HFFc6 (cell line): ENCODE measurements around the gene CCDC149. TPM values are rescaled to one million over a fixed set of nuclear protein-coding genes. Genes with fewer than 3 reads are reported as not detected.
A peak's percentile ranks its signal among the peaks of the same experiment; 100 is the strongest.

Experiments
- DNase-seq: peaks from one replicate; pipeline ENCODE4 v3.0.0-alpha.2; 2018
- H3K27ac Mint-ChIP-seq: 2 replicates; pipeline ENCODE4 v1.8.0; 2020; ENCODE audit warnings: mild to moderate bottlenecking, mixed read lengths
- H3K27me3 Mint-ChIP-seq: 2 replicates; pipeline ENCODE4 v1.8.0; 2021; ENCODE audit warnings: mild to moderate bottlenecking, moderate library complexity, mixed read lengths; ENCODE audit not compliant: insufficient read depth
- H3K36me3 Mint-ChIP-seq: 2 replicates; pipeline ENCODE4 v1.8.0; 2021; ENCODE audit warnings: low read depth, mixed read lengths
- H3K4me1 Mint-ChIP-seq: 2 replicates; pipeline ENCODE4 v1.8.0; 2020; ENCODE audit warnings: low read depth, mixed read lengths
- H3K4me3 Mint-ChIP-seq: 2 replicates; pipeline ENCODE4 v1.8.0; 2020; ENCODE audit warnings: mild to moderate bottlenecking, moderate library complexity, mixed read lengths
- H3K9me3 Mint-ChIP-seq: 2 replicates; pipeline ENCODE4 v1.8.0; 2020; ENCODE audit warnings: mild to moderate bottlenecking, mixed read lengths
- total RNA-seq, 6 experiments: library from RNA; stranded (reverse); fragmentation: NEBNext Ultra II Directional; extraction: Animal tissue kit (Norgen Biotek cat#: 25700); gene quantifications; 2 replicates in 1 of 6; 3 replicates in 5 of 6; pipeline ENCODE4 v1.2.3, GENCODE V29; 2021
- TF ChIP-seq, protein P1 (sequence below): fragments of 200-600 bp; sonication (generic); IDR thresholded peaks from 2 replicates; pipeline ENCODE4 v1.5.0; 2021; ENCODE audit warnings: antibody characterized with exemption, mild to moderate bottlenecking

Gene CCDC149
- total RNA-seq, 6 experiments from 2014 or later: 10.9 to 13.5 (median 12.9) TPM

DNA sequence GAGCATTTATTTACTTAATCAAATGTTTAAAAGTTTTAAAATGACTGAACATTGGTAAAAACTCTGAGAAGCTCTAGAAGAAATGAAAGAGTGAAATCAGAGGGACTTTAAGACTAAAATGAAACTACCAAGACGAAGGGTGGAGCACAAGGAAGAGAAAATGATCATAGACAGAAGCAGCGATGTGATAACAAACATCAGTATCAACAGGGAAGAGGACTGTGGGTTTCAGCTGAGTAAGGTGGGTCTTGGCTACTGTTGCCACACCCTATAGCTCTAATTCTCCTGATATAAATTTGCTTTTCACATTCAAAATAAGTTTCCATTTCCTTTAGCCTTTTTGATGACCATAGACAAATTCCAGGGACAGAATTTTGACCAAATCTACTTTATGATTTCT lies 99.1 kb downstream of the CCDC149 start:
- H3K27me3 Mint-ChIP-seq: no peaks in the 10 kb centered on the region; the same call in 1 of the 2 replicates
- H3K9me3 Mint-ChIP-seq: no peaks in the 10 kb centered on the region; the same call in 1 of the 2 replicates
- peaks cover 16% of the 10 kb centered on the region for H3K4me1 Mint-ChIP-seq
- no peak for DNase-seq
- no peak overlapping the region for H3K27ac Mint-ChIP-seq
- TF ChIP-seq, protein P1, sequence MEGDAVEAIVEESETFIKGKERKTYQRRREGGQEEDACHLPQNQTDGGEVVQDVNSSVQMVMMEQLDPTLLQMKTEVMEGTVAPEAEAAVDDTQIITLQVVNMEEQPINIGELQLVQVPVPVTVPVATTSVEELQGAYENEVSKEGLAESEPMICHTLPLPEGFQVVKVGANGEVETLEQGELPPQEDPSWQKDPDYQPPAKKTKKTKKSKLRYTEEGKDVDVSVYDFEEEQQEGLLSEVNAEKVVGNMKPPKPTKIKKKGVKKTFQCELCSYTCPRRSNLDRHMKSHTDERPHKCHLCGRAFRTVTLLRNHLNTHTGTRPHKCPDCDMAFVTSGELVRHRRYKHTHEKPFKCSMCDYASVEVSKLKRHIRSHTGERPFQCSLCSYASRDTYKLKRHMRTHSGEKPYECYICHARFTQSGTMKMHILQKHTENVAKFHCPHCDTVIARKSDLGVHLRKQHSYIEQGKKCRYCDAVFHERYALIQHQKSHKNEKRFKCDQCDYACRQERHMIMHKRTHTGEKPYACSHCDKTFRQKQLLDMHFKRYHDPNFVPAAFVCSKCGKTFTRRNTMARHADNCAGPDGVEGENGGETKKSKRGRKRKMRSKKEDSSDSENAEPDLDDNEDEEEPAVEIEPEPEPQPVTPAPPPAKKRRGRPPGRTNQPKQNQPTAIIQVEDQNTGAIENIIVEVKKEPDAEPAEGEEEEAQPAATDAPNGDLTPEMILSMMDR: no peak
- H3K36me3 Mint-ChIP-seq: peaks cover 23% of the 10 kb centered on the region
- no peak overlapping the region for H3K4me3 Mint-ChIP-seq

DNA sequence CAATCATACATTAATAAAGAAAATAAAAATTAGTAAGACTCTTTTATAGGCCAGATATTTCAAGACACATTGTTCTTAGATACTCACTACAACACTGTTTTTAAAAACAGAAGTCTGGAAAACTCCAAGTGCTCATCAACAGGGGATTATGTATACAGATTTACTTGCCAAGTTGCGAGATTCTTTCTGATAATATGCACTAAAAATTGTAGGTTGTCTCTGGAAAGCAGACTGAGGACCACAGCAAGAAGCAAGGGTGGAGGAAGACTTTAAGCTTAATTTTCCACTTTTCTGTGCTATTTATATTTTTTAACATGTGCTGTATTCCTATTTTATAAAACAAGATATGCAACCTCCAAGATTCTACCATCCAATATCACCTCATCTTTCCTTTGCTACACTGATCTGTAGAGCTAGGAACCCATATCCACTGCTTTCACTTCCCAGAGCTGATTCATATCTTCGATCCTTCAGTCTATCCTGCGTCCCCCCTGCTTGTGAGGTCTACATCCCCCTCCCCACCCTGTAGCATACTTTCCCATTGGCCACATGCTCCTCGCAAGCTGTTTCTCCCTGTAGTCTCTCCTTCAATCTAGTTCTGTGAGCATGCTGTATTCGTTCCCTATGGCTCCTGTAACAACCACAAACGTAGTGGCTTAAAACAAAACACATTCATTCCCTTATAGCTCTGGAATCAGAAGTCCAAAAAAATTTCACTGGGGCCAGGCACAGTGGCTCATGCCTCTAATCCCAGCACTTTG lies 101.8 kb downstream of the CCDC149 start:
- Mint-ChIP-seq H3K4me1 (peaks cover 16% of the 10 kb centered on the region), H3K27ac (no peak overlapping the region), H3K36me3 (peaks cover 22% of the 10 kb centered on the region), H3K9me3 (no peaks in the 10 kb centered on the region; the same call in 1 of the 2 replicates), H3K4me3 (no peak overlapping the region), H3K27me3 (no peaks in the 10 kb centered on the region)
- TF ChIP-seq, protein P1: no peak
- DNase-seq: no peak

DNA sequence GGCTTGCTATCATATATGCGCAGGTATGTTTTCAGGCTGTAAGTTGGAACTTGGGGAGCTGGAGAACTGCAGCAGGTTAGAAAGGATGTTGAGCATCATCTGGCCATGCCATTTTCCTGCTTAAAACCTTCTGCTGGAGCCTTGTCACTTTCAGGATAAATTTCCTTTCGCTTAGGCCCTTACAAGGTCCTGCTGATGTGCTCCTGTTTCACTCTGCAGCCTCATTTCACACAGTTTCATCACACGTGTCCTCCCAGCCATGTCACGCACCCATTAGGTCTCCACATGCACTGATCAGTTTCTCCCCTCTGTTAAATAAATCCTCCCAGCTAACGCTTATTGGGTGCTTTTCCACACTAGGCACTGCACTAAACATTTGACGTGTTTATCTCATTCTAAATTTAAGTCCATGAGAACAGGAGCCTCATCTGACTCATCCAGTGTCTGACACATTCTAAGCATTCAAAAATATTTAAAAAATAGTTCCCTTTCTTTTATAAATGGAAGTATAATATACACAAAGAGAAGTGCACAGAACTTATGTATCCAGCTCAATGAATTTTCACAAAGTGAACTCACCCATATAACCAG lies 102.9 kb downstream of the CCDC149 start:
- H3K9me3 Mint-ChIP-seq: no peaks in the 10 kb centered on the region; the same call in 1 of the 2 replicates
- no peak overlapping the region for H3K4me3 Mint-ChIP-seq
- H3K36me3 Mint-ChIP-seq: peaks cover 22% of the 10 kb centered on the region
- peak overlapping the region; percentile 41 for H3K27ac Mint-ChIP-seq
- no peaks in the 10 kb centered on the region for H3K27me3 Mint-ChIP-seq
- peak; percentile 41 for DNase-seq
- TF ChIP-seq, protein P1: no peak
- peaks cover 16% of the 10 kb centered on the region for H3K4me1 Mint-ChIP-seq

DNA sequence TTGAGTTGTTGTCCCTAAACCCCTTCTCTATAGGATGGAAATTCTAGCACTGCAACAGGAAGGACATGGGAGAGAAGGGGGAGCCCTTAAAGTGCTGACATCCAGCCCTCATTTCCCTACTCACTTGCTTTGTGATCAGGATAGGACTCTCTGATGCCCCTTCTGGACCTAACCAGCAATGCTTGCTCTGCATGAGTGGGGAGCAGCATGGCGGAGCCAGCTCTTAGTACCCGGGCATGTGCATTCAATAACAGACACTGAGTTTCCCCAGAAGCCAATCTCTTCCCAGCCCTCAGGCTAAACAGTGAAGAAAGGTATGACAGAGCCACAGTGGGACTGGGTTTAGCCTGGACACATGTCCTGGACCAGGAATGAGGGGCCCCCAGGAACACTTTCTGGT lies 103.5 kb downstream of the CCDC149 start:
- Mint-ChIP-seq H3K9me3 (no peaks in the 10 kb centered on the region; the same call in 1 of the 2 replicates), H3K27ac (peak overlapping the region; percentile 41; the same call in 1 of the 2 replicates), H3K27me3 (no peaks in the 10 kb centered on the region), H3K4me3 (no peak overlapping the region), H3K4me1 (peaks cover 16% of the 10 kb centered on the region), H3K36me3 (peaks cover 22% of the 10 kb centered on the region)
- DNase-seq: no peak
- TF ChIP-seq, protein P1: peak; percentile 33

DNA sequence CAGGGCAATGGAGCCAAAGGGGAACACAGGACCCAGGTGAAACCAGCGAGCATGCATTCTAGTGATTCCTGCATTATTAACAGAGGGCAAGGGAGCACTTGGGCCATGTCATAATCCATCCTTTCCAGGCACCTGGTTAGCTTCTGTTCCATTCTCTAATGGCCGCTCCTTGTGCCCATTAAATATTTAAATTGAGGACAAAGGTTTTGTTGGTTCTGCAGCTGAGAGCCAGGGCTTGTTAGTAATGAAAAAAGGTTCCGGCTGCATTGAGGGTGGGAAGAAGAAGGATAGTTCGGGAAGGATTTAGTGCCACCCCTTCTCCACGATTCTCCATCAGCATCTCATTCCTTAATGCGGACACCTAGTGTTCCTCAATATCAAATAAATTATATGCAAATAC lies 103.9 kb downstream of the CCDC149 start:
- H3K27me3 Mint-ChIP-seq: no peaks in the 10 kb centered on the region
- peaks cover 16% of the 10 kb centered on the region for H3K4me1 Mint-ChIP-seq
- TF ChIP-seq, protein P1: no peak
- no peaks in the 10 kb centered on the region; the same call in 1 of the 2 replicates for H3K9me3 Mint-ChIP-seq
- no peak for DNase-seq
- peaks cover 22% of the 10 kb centered on the region for H3K36me3 Mint-ChIP-seq
- no peak overlapping the region for H3K4me3 Mint-ChIP-seq
- no peak overlapping the region; the same call in 1 of the 2 replicates for H3K27ac Mint-ChIP-seq
